ENCODE results near the gene MOB2. TPM values are rescaled to one million over a fixed set of nuclear protein-coding genes. Genes with fewer than 3 reads are reported as not detected.
A peak's percentile ranks its signal among the peaks of the same experiment; 100 is the strongest.

MOB2 gene
- total RNA-seq, 1 donor from 2014 or later: 38.6 TPM

- Mint-ChIP-seq H3K9me3 (ENCODE audit: unreplicated experiment) (no peaks in the 10 kb centered on the region), H3K36me3 (ENCODE audit: unreplicated experiment) (no peaks in the 10 kb centered on the region), H3K4me3 (ENCODE audit: unreplicated experiment) (no peak overlapping the region), H3K4me1 (ENCODE audit: unreplicated experiment) (peaks cover 28% of the 10 kb centered on the region), H3K27ac (ENCODE audit: unreplicated experiment) (no peak overlapping the region), H3K27me3 (ENCODE audit: unreplicated experiment) (no peaks in the 10 kb centered on the region)
- DNase-seq (ENCODE audit: extremely low spot score, unreplicated experiment): no peak
- TF ChIP-seq, protein P1, sequence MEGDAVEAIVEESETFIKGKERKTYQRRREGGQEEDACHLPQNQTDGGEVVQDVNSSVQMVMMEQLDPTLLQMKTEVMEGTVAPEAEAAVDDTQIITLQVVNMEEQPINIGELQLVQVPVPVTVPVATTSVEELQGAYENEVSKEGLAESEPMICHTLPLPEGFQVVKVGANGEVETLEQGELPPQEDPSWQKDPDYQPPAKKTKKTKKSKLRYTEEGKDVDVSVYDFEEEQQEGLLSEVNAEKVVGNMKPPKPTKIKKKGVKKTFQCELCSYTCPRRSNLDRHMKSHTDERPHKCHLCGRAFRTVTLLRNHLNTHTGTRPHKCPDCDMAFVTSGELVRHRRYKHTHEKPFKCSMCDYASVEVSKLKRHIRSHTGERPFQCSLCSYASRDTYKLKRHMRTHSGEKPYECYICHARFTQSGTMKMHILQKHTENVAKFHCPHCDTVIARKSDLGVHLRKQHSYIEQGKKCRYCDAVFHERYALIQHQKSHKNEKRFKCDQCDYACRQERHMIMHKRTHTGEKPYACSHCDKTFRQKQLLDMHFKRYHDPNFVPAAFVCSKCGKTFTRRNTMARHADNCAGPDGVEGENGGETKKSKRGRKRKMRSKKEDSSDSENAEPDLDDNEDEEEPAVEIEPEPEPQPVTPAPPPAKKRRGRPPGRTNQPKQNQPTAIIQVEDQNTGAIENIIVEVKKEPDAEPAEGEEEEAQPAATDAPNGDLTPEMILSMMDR (IDR thresholded peaks at IDR 0.05): no peak
Observed at GRCh38 chr11:1508491-1508891, 21.9 kb upstream of the MOB2 start.

DNA sequence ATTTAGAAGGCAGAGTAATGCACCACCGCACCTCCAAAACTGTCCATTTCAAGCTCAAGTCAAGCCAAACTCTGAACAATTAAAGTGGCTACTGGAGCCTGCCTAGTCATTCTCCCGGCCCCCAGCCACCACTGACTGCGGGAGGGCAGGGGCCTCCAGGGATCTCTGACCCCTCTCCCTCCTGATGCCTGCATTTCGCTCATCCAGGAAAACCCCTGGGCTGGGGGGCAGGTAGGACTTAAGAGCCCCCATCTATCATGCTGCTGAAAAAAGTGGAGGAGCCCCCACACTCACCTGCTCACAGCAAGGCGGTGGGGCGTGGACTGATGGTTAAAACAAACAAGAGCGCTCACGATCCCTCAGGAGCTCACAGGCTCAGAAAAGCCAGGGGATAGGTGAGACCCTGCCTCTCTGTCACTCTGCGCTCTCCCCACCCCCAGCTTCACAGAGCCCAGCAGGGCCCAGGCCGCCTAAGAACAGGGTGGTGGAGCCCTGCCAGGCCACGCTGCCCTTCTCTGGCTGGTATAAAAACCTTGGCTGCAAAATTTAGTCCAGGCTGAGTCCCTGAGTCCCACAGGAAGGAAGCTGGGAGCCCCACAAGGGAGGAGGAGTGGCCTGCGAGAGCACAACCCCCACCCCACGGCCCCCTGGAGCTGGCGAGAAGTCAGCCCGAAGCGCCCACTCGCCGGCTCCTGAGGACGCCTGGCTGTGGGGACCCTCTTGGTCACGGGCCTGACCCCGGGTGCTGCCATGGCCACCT lies 21.0 kb upstream of the MOB2 start:
- Mint-ChIP-seq H3K27ac (ENCODE audit: unreplicated experiment) (peak overlapping the region; percentile 65), H3K4me3 (ENCODE audit: unreplicated experiment) (peak overlapping the region; percentile 20), H3K36me3 (ENCODE audit: unreplicated experiment) (no peaks in the 10 kb centered on the region), H3K4me1 (ENCODE audit: unreplicated experiment) (peaks cover 33% of the 10 kb centered on the region), H3K9me3 (ENCODE audit: unreplicated experiment) (no peaks in the 10 kb centered on the region), H3K27me3 (ENCODE audit: unreplicated experiment) (no peaks in the 10 kb centered on the region)
- TF ChIP-seq, protein P1 (IDR thresholded peaks at IDR 0.05): no peak
- no peak for DNase-seq (ENCODE audit: extremely low spot score, unreplicated experiment)

DNA sequence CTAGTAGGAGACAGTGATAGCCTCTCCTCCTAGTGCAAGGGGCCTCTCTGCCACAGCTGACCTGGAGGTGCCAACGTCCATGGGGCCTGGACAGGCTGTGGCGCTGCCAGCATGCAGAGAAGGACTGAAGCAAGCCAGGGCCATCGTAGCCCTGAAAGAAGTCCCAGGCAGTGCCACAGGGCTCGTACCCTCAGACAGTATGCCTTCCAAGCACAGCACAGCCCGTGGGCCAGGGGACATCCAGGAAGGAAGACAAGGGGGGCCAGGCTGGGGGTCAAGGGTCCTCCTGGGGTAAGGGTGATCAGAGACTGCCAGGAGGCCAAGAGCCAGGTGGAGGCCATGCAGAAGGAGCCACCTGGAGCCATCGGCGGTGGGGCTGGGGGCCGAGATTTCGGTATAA lies 20.4 kb upstream of the MOB2 start:
- no peak for DNase-seq (ENCODE audit: extremely low spot score, unreplicated experiment)
- no peaks in the 10 kb centered on the region for H3K9me3 Mint-ChIP-seq (ENCODE audit: unreplicated experiment)
- H3K27me3 Mint-ChIP-seq (ENCODE audit: unreplicated experiment): no peaks in the 10 kb centered on the region
- peaks cover 33% of the 10 kb centered on the region for H3K4me1 Mint-ChIP-seq (ENCODE audit: unreplicated experiment)
- no peak overlapping the region for H3K4me3 Mint-ChIP-seq (ENCODE audit: unreplicated experiment)
- TF ChIP-seq, protein P1 (IDR thresholded peaks at IDR 0.05): no peak
- H3K36me3 Mint-ChIP-seq (ENCODE audit: unreplicated experiment): no peaks in the 10 kb centered on the region
- no peak overlapping the region for H3K27ac Mint-ChIP-seq (ENCODE audit: unreplicated experiment)

- no peaks in the 10 kb centered on the region for H3K36me3 Mint-ChIP-seq (ENCODE audit: unreplicated experiment)
- peaks cover 35% of the 10 kb centered on the region for H3K4me1 Mint-ChIP-seq (ENCODE audit: unreplicated experiment)
- no peaks in the 10 kb centered on the region for H3K9me3 Mint-ChIP-seq (ENCODE audit: unreplicated experiment)
- DNase-seq (ENCODE audit: extremely low spot score, unreplicated experiment): no peak
- no peaks in the 10 kb centered on the region for H3K27me3 Mint-ChIP-seq (ENCODE audit: unreplicated experiment)
- no peak overlapping the region for H3K27ac Mint-ChIP-seq (ENCODE audit: unreplicated experiment)
- TF ChIP-seq, protein P1 (IDR thresholded peaks at IDR 0.05): no peak
- H3K4me3 Mint-ChIP-seq (ENCODE audit: unreplicated experiment): no peak overlapping the region
Observed at GRCh38 chr11:1505480-1505879, 18.9 kb upstream of the MOB2 start.

- no peak overlapping the region for H3K27ac Mint-ChIP-seq (ENCODE audit: unreplicated experiment)
- no peaks in the 10 kb centered on the region for H3K27me3 Mint-ChIP-seq (ENCODE audit: unreplicated experiment)
- H3K4me3 Mint-ChIP-seq (ENCODE audit: unreplicated experiment): no peak overlapping the region
- H3K36me3 Mint-ChIP-seq (ENCODE audit: unreplicated experiment): peaks cover 3% of the 10 kb centered on the region
- no peak for DNase-seq (ENCODE audit: extremely low spot score, unreplicated experiment)
- no peaks in the 10 kb centered on the region for H3K9me3 Mint-ChIP-seq (ENCODE audit: unreplicated experiment)
- H3K4me1 Mint-ChIP-seq (ENCODE audit: unreplicated experiment): peaks cover 34% of the 10 kb centered on the region
- TF ChIP-seq, protein P1 (IDR thresholded peaks at IDR 0.05): no peak
Observed at GRCh38 chr11:1504581-1505290, 18.2 kb upstream of the MOB2 start.
